Breast epithelium (tissue), 4 donors: ENCODE results near the gene MRPL38. TPM values are rescaled to one million over a fixed set of nuclear protein-coding genes. Genes with fewer than 3 reads are reported as not detected.

ENCODE experiments used
- DNase-seq, 2 donors: peaks; one replicate each; pipeline ENCODE4 v3.0.0-alpha.2; 2019; ENCODE audit warnings: low spot score in 2 of 2
- H3K27ac ChIP-seq, 2 donors: fragments of 200-600 bp; sonication (generic) in 1 of 2; one replicate each; pipeline ENCODE4 v1.5.1; 2016 to 2019; ENCODE audit warnings: mild to moderate bottlenecking in 1 of 2
- H3K27me3 ChIP-seq, 2 donors: fragments of 200-600 bp; sonication (generic) in 1 of 2; one replicate each; pipeline versions ENCODE4 v1.5.1 to v1.6.0; 2017 to 2019; ENCODE audit warnings: control low read depth in 1 of 2, mild to moderate bottlenecking in 1 of 2
- H3K36me3 ChIP-seq: fragments of 200-600 bp; one replicate; pipeline ENCODE4 v1.5.1; 2019
- H3K4me1 ChIP-seq, 2 donors: fragments of 200-600 bp; sonication (generic); one replicate each; pipeline ENCODE4 v1.5.1; 2016 to 2019; ENCODE audit warnings: control low read depth in 1 of 2
- H3K4me3 ChIP-seq, 3 donors: fragments of 200-600 bp; sonication (generic); 1 replicate in 2 of 3; 2 replicates in 1 of 3; pipeline ENCODE4 v1.5.1; 2016 to 2019; ENCODE audit warnings: mild to moderate bottlenecking in 3 of 3, moderate library complexity in 2 of 3
- H3K9me3 ChIP-seq, 2 donors: fragments of 200-600 bp; sonication (generic) in 1 of 2; one replicate each; pipeline ENCODE4 v1.5.1; 2016 to 2019; ENCODE audit warnings: control low read depth in 1 of 2
- POLR2A ChIP-seq: fragments of 450-650 bp; IDR thresholded peaks from one replicate; pipeline ENCODE4 v1.6.1; 2016; ENCODE audit warnings: antibody characterized with exemption, mild to moderate bottlenecking, moderate library complexity
- POLR2AphosphoS5 ChIP-seq, 3 donors: sonication (generic); formaldehyde crosslinking; IDR thresholded peaks; one replicate each; pipeline ENCODE4 v1.6.1; 2017; ENCODE audit warnings: antibody characterized with exemption in 3 of 3
- intact Hi-C: fragments of 100-400 bp; cut with DNase I; formaldehyde crosslinking; loops from one replicate; pipeline ENCODE4 v1.15.1; 2023; ENCODE audit warnings: low total_unique reads
- total RNA-seq, 3 donors: library from RNA; depleted of rRNA; stranded (reverse); fragments of >200 nt; gene quantifications; one replicate each; pipeline ENCODE4 v1.1.0, GENCODE V29; 2016
- TF ChIP-seq, protein P1 (sequence below), 3 donors: fragments of 450-650 bp; IDR thresholded peaks; one replicate each; pipeline ENCODE4 v1.5.1; 2016 to 2017; ENCODE audit warnings: antibody characterized with exemption in 3 of 3, mild to moderate bottlenecking in 3 of 3, moderate library complexity in 3 of 3

Gene MRPL38
- total RNA-seq, 3 donors from 2014 or later, result 29.4 to 39.0 (median 36.6) TPM

DNA sequence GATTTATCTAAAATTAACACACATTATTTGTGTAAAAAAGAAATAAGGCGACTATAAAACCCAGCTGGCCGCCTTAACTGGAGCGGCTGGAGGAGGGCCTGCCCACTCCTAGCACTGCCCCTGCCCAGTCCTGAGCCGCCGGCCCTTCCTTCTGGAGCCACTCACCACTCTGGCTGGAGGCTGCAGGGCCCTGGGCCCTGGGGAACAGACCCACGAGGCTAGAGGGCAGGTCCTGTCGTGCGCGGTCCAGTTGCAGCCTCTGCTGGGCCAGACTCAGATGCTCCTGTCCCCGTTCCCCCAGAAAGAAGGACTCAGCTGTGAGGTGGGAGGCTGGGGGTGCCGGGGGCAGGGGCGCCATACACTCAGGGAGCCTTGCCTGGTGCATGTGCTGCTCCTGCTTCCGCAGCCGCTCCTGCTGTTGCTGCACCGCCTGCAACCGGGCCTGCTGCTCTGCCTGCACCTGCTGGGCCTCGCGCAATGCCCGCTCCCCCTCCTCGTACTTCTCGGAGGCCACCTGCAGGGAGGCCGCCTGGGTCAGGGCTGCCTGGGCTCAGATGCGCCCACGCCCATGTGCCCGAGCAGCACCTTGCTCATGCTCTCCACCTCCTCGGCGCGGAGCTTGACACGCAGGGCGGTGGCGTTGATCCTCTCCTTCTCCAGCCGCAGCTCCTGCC lies 9.0 kb upstream of the MRPL38 start:
- Histone ChIP-seq H3K9me3 (no peaks in the 10 kb centered on the region), H3K27ac (no peak overlapping the region), H3K36me3 (no peaks in the 10 kb centered on the region), H3K27me3 (no peaks in the 10 kb centered on the region), H3K4me3 (no peak overlapping the region), H3K4me1 (peaks cover 0 to 7% of the 10 kb centered on the region in 2 donors)
- DNase-seq, result no peak
- no peak for TF ChIP-seq POLR2AphosphoS5 (IDR thresholded peaks at IDR 0.05)
- TF ChIP-seq, protein P1, sequence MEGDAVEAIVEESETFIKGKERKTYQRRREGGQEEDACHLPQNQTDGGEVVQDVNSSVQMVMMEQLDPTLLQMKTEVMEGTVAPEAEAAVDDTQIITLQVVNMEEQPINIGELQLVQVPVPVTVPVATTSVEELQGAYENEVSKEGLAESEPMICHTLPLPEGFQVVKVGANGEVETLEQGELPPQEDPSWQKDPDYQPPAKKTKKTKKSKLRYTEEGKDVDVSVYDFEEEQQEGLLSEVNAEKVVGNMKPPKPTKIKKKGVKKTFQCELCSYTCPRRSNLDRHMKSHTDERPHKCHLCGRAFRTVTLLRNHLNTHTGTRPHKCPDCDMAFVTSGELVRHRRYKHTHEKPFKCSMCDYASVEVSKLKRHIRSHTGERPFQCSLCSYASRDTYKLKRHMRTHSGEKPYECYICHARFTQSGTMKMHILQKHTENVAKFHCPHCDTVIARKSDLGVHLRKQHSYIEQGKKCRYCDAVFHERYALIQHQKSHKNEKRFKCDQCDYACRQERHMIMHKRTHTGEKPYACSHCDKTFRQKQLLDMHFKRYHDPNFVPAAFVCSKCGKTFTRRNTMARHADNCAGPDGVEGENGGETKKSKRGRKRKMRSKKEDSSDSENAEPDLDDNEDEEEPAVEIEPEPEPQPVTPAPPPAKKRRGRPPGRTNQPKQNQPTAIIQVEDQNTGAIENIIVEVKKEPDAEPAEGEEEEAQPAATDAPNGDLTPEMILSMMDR (IDR thresholded peaks at IDR 0.05), result no peak
- no peak for TF ChIP-seq POLR2A
- intact Hi-C loops, result no loop called here

DNA sequence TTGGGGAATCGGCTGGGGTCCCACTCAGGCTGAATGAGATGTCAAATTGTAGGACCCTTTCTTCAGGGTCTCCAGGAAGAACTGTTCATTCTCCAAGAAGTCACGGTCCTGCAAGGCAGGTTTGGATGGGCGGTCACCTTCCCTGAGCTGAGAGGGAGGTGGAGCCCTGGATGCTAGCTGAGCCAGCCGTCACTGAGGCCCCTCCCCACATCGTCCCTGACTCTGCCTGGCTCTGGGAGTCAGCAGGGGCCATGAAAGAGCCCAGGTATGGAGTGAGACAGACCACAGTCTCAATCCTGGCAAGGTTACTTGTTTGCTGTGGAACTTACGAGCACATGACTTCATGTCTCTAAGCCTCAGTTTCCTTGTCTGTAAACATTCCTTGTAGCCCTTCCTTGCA lies 6.0 kb upstream of the MRPL38 start:
- Histone ChIP-seq H3K9me3 (no peaks in the 10 kb centered on the region), H3K4me1 (peaks cover 0 to 7% of the 10 kb centered on the region in 2 donors), H3K36me3 (no peaks in the 10 kb centered on the region), H3K27me3 (no peaks in the 10 kb centered on the region), H3K4me3 (peak overlapping the region in 1 of 3 donors; percentile 40), H3K27ac (peak overlapping the region; percentile 82 to 84)
- intact Hi-C loops, result no loop called here
- no peak for DNase-seq
- TF ChIP-seq POLR2A (no peak), POLR2AphosphoS5 (IDR thresholded peaks at IDR 0.05) (no peak)
- TF ChIP-seq, protein P1 (IDR thresholded peaks at IDR 0.05), result no peak

DNA sequence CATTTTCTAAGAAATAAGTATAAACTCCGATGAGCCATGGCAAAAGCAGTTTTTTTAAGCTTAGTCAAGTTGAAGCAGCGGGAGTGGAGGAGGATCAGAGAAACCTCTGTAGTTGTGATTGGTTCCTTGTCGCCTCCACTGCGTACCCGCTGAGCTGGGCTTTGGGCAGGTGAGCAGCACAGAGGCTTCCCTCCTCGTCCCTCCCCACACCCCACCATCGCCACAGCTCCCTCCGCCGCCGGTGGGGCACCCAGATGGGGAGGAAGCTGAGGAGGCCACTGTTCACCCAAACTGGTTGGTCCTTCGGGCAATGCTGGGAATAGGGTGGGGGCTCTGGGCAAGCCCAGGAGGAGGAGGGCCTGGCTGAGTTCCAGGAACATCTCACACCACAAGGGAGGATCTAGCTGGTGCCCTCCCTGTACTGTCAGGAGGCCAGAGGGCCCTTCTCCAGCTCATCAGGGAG lies 5.2 kb upstream of the MRPL38 start:
- Histone ChIP-seq H3K27me3 (no peaks in the 10 kb centered on the region), H3K4me1 (peaks cover 0 to 7% of the 10 kb centered on the region in 2 donors), H3K9me3 (no peaks in the 10 kb centered on the region), H3K27ac (peak overlapping the region; percentile 82 to 84), H3K4me3 (peak overlapping the region in 2 of 3 donors; percentile 9 to 40), H3K36me3 (no peaks in the 10 kb centered on the region)
- TF ChIP-seq POLR2A (no peak), POLR2AphosphoS5 (IDR thresholded peaks at IDR 0.05) (no peak)
- TF ChIP-seq, protein P1 (IDR thresholded peaks at IDR 0.05), result no peak
- DNase-seq, result peak in 1 of 2 donors; percentile 64
- intact Hi-C loops, result no loop called here

DNA sequence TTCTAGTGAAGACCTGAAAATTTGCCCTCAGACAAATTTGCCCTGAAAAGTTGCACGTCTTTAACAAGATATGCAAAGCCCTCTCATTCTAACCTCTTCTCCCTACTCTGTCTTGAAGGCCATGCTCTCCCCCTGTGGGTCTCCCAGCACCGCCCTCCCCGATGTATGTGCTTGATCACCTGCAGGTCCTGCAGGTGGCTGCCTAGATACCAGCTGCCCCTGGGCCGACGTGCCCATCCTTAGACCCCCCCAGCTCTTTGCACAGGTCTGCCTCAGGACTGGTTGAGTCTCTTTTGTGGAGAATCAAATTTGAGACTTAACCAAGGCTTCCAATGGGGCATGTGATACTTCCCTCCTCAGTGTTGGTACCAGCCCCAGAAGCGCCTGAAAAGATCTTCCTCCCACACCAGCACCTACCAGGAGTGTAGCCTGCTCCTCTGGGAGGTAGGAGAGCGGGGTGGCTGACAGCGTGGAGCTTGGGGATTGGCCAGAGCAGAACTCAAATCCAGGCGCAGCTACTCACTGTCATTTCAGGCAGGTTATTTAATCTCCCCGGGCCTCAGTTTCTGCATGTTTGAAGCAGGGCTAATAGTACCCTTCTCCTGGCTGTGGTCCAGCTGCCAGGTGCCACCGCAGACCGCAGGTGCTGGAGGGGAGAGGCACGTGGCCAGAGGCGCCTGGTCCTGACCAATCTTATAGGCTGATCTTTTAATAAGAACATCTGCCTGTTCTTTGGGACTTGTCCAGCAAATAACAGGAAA lies 4.5 kb upstream of the MRPL38 start:
- Histone ChIP-seq H3K4me3 (no peak overlapping the region), H3K36me3 (no peaks in the 10 kb centered on the region), H3K9me3 (no peaks in the 10 kb centered on the region), H3K4me1 (peaks cover 0 to 7% of the 10 kb centered on the region in 2 donors), H3K27ac (peak overlapping the region; percentile 82 to 84), H3K27me3 (no peaks in the 10 kb centered on the region)
- intact Hi-C loops, result no loop called here
- peak in 1 of 2 donors; percentile 65 for DNase-seq
- TF ChIP-seq, protein P1 (IDR thresholded peaks at IDR 0.05), result no peak
- TF ChIP-seq POLR2A (no peak), POLR2AphosphoS5 (IDR thresholded peaks at IDR 0.05) (no peak)

DNA sequence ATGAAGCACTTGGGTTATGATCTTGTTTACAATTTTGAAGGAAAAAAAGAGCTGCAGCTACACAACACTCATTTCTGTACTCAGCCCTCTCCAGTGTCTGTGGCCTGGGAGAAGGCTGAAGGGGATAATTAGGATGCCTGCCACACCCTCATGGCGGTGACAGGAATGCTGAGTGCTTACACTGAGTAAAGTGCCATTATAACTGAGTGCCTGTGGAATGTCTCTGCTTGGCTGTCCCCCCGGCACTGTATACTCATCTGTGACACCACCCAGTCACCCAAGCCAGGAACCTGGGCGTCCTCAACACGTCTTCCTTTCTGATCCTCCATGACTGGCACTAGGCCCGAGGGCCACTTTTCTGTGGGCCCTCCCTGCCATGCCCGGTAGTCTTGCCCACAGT lies 3.5 kb upstream of the MRPL38 start:
- H3K27me3 ChIP-seq, result no peaks in the 10 kb centered on the region
- no peaks in the 10 kb centered on the region for H3K9me3 ChIP-seq
- intact Hi-C loops, result no loop called here
- TF ChIP-seq POLR2A (no peak), POLR2AphosphoS5 (IDR thresholded peaks at IDR 0.05) (no peak)
- TF ChIP-seq, protein P1 (IDR thresholded peaks at IDR 0.05), result no peak
- H3K4me1 ChIP-seq, result peaks cover 0 to 13% of the 10 kb centered on the region in 2 donors
- no peak overlapping the region for H3K4me3 ChIP-seq
- peak overlapping the region; percentile 4 to 10 for H3K27ac ChIP-seq
- peak in 1 of 2 donors; percentile 66 for DNase-seq
- H3K36me3 ChIP-seq, result no peaks in the 10 kb centered on the region
